Measurements from ENCODE around the gene FOXO6. TPM values are rescaled to one million over a fixed set of nuclear protein-coding genes. Genes with fewer than 3 reads are reported as not detected.

The FOXO6 gene
- total RNA-seq, 1 experiment from 2014 or later, result 0.05 TPM

- no peak overlapping the region for H3K27ac ChIP-seq
- DNase-seq (ENCODE audit: low read depth in 1 of 2, low spot score in 2 of 2), result no peak
- no peak overlapping the region for H3K4me3 ChIP-seq
- no peaks in the 10 kb centered on the region for H3K27me3 ChIP-seq (replicated peaks)
- no peaks in the 10 kb centered on the region for H3K9me3 ChIP-seq (replicated peaks)
- H3K4me1 ChIP-seq (replicated peaks), result peaks cover 11% of the 10 kb centered on the region
- no peaks in the 10 kb centered on the region for H3K36me3 ChIP-seq
Measured at GRCh38 chr1:41422306-41422705, 61.1 kb downstream of the FOXO6 start.

- no peak for DNase-seq (ENCODE audit: low read depth in 1 of 2, low spot score in 2 of 2)
- H3K9me3 ChIP-seq (replicated peaks), result no peaks in the 10 kb centered on the region
- no peaks in the 10 kb centered on the region for H3K36me3 ChIP-seq
- H3K27ac ChIP-seq, result no peak overlapping the region
- peaks cover 8% of the 10 kb centered on the region for H3K4me1 ChIP-seq (replicated peaks)
- H3K27me3 ChIP-seq (replicated peaks), result no peaks in the 10 kb centered on the region
- no peak overlapping the region for H3K4me3 ChIP-seq
Measured at GRCh38 chr1:41423511-41424191, 62.4 kb downstream of the FOXO6 start.

GRCh38 chr1:41424581-41425118 is 63.4 kb downstream of the FOXO6 start:
- no peaks in the 10 kb centered on the region for H3K9me3 ChIP-seq (replicated peaks)
- no peak overlapping the region for H3K4me3 ChIP-seq
- DNase-seq (ENCODE audit: low read depth in 1 of 2, low spot score in 2 of 2), result no peak
- no peaks in the 10 kb centered on the region for H3K4me1 ChIP-seq (replicated peaks)
- H3K36me3 ChIP-seq, result no peaks in the 10 kb centered on the region
- no peaks in the 10 kb centered on the region for H3K27me3 ChIP-seq (replicated peaks)
- no peak overlapping the region for H3K27ac ChIP-seq

- no peaks in the 10 kb centered on the region for H3K4me1 ChIP-seq (replicated peaks)
- no peaks in the 10 kb centered on the region for H3K36me3 ChIP-seq
- no peak for DNase-seq (ENCODE audit: low read depth in 1 of 2, low spot score in 2 of 2)
- H3K27ac ChIP-seq, result no peak overlapping the region
- H3K9me3 ChIP-seq (replicated peaks), result no peaks in the 10 kb centered on the region
- H3K4me3 ChIP-seq, result no peak overlapping the region
- no peaks in the 10 kb centered on the region for H3K27me3 ChIP-seq (replicated peaks)
Measured at GRCh38 chr1:41425369-41425768, 64.1 kb downstream of the FOXO6 start.

DNA sequence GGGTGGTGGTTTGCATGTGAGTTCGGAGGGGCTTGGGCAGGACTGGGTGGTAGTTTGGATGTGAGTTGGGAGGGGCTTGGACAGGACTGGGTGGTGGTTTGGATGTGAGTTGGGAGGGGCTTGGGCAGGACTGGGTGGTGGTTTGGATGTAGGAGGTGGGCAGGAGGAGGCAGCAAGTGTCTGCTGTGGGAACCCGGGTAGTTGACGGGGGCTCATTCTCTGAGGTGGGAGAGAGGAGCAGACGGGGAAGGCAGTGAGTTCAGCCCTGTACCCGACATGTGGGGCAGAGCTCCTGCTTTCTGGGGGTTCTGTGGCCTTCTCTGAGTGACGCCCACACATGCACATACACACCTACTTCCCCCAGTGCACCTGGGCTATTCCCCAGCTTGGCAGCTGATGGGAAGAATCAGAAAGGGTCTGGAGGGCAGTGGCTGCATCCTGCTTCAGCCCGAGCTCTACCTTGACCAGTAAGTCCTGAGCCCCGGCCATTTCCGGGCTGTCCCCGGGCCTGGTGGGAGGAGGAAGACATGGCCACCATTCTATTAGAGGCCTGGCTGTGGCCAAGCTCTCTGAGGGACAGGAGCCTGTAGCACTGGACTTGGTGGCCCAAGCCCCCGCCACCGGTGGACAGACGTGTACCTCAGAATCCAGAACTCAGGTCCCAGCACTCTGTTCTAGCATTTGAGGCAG is 65.1 kb downstream of the FOXO6 start:
- Histone ChIP-seq H3K36me3 (no peaks in the 10 kb centered on the region), H3K9me3 (replicated peaks) (no peaks in the 10 kb centered on the region), H3K4me3 (no peak overlapping the region), H3K4me1 (replicated peaks) (no peaks in the 10 kb centered on the region), H3K27me3 (replicated peaks) (no peaks in the 10 kb centered on the region), H3K27ac (no peak overlapping the region)
- DNase-seq (ENCODE audit: low read depth in 1 of 2, low spot score in 2 of 2), result no peak

DNA sequence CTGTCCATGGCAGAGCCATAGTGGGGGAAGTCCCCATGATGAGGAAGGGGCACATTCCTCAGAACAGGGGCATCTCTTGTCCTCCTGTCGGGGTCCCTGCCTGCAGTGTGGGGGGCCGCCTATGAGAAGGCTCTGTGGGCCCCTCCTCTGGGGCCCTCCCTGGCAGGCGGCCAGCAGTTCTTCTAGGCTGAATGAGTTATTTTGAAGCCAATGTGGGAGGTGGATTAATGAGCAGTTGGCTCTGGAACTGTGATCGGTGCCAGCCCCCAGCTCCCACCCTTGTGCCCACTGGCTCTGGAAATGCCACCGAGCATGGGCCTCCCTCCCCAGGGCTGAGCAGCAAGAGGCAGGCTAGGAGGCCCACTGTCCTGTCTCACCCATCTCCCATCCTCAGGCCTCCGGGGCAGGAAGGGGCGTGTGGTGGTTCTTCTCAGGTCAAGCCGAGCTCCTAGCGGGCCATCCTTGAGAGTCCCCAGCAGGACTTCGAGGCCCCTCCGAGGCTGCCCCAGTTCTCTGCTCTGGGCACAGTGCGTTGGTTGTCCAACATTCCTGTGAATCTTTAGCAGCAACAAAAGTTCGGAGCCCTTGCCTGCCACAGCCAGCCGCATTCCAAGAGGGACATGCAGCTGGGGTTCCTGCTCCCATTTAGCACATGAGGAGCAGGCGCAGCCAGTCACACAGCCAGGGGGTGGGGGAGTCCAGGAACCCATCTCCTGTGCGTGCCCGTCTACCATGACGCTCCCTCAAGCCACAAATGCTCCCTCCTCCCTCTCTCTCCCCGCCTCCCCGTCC is 66.1 kb downstream of the FOXO6 start:
- no peak overlapping the region for H3K4me3 ChIP-seq
- H3K36me3 ChIP-seq, result no peaks in the 10 kb centered on the region
- DNase-seq (ENCODE audit: low read depth in 1 of 2, low spot score in 2 of 2), result no peak
- no peaks in the 10 kb centered on the region for H3K27me3 ChIP-seq (replicated peaks)
- H3K4me1 ChIP-seq (replicated peaks), result peaks cover 7% of the 10 kb centered on the region
- H3K27ac ChIP-seq, result no peak overlapping the region
- no peaks in the 10 kb centered on the region for H3K9me3 ChIP-seq (replicated peaks)

GRCh38 chr1:41427916-41428737 is 66.9 kb downstream of the FOXO6 start:
- no peak overlapping the region for H3K4me3 ChIP-seq
- H3K9me3 ChIP-seq (replicated peaks), result no peaks in the 10 kb centered on the region
- peaks cover 15% of the 10 kb centered on the region for H3K4me1 ChIP-seq (replicated peaks)
- H3K36me3 ChIP-seq, result no peaks in the 10 kb centered on the region
- no peaks in the 10 kb centered on the region for H3K27me3 ChIP-seq (replicated peaks)
- no peak overlapping the region for H3K27ac ChIP-seq
- no peak for DNase-seq (ENCODE audit: low read depth in 1 of 2, low spot score in 2 of 2)

GRCh38 chr1:41428738-41429640 is 67.8 kb downstream of the FOXO6 start:
- H3K27ac ChIP-seq, result no peak overlapping the region
- no peaks in the 10 kb centered on the region for H3K27me3 ChIP-seq (replicated peaks)
- no peak overlapping the region for H3K4me3 ChIP-seq
- H3K4me1 ChIP-seq (replicated peaks), result peaks cover 23% of the 10 kb centered on the region
- no peak for DNase-seq (ENCODE audit: low read depth in 1 of 2, low spot score in 2 of 2)
- no peaks in the 10 kb centered on the region for H3K36me3 ChIP-seq
- H3K9me3 ChIP-seq (replicated peaks), result no peaks in the 10 kb centered on the region

DNA sequence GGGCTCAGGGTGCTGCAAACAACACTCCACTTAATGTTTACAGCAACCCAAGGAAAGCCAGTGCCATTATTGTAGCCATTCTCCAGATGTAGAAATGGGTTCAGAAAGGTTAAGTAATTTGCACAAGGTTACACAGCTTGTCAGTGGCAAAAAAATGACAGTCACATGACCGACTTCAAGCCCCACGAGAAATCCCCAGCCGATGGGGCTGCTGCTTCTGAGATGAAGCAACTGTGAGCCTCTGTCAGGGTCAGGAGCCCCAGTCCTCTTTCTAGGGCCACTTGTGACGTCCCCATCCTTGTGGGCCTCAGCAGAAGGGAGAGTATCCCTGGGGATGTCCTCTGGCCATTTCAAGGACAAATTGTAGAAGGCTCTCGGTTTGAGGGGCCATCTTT is 68.4 kb downstream of the FOXO6 start:
- H3K9me3 ChIP-seq (replicated peaks), result no peaks in the 10 kb centered on the region
- peaks cover 30% of the 10 kb centered on the region for H3K4me1 ChIP-seq (replicated peaks)
- H3K4me3 ChIP-seq, result no peak overlapping the region
- H3K27me3 ChIP-seq (replicated peaks), result no peaks in the 10 kb centered on the region
- no peak for DNase-seq (ENCODE audit: low read depth in 1 of 2, low spot score in 2 of 2)
- no peak overlapping the region for H3K27ac ChIP-seq
- no peaks in the 10 kb centered on the region for H3K36me3 ChIP-seq

DNA sequence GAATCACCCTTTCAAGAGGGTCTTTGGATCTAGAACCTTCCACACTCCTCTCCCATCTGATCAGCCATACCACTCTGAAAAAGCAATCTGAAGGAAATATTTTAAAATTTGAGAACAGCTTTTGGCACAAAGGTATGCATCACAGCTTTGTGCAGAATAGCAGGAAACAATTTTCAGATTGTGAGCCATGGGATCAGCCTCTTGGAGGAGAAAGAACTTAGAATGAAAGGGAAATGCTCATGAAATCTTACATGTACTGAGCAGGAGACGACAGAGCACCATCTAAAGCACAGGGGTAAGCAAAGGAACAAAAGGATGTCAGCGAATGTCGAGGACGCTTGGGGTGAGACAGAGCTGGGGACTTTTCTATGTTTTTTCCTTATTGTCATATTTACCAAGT is 68.8 kb downstream of the FOXO6 start:
- Histone ChIP-seq H3K4me1 (replicated peaks) (peaks cover 34% of the 10 kb centered on the region), H3K36me3 (no peaks in the 10 kb centered on the region), H3K4me3 (no peak overlapping the region), H3K27me3 (replicated peaks) (no peaks in the 10 kb centered on the region), H3K9me3 (replicated peaks) (no peaks in the 10 kb centered on the region), H3K27ac (no peak overlapping the region)
- DNase-seq (ENCODE audit: low read depth in 1 of 2, low spot score in 2 of 2), result no peak

DNA sequence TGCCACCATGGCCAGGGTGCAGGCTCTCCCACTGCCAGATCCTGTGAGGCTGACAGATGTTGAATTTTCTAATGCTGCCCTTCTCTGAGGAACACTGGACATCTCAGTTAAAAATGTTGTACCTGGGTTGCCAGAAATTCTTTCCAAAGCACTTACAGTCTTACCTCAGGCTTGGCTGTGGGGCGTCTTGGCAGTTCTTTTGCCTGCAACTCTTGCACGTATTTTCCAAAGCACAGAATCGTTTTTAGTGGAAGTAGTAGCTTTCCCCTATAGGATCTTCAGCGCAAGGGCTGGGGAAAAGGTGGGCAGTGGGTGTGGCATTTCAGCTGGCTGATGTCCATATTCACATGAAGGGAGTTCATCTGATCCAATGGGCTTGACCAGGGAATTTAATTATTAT is 69.3 kb downstream of the FOXO6 start:
- Histone ChIP-seq H3K4me3 (no peak overlapping the region), H3K36me3 (no peaks in the 10 kb centered on the region), H3K4me1 (replicated peaks) (peaks cover 39% of the 10 kb centered on the region), H3K27ac (no peak overlapping the region), H3K27me3 (replicated peaks) (no peaks in the 10 kb centered on the region), H3K9me3 (replicated peaks) (no peaks in the 10 kb centered on the region)
- DNase-seq (ENCODE audit: low read depth in 1 of 2, low spot score in 2 of 2), result no peak

- H3K4me1 ChIP-seq (replicated peaks), result peaks cover 51% of the 10 kb centered on the region
- H3K27me3 ChIP-seq (replicated peaks), result no peaks in the 10 kb centered on the region
- no peaks in the 10 kb centered on the region for H3K9me3 ChIP-seq (replicated peaks)
- H3K4me3 ChIP-seq, result no peak overlapping the region
- DNase-seq (ENCODE audit: low read depth in 1 of 2, low spot score in 2 of 2), result no peak
- peak overlapping the region; percentile 37; the same call in 1 of the 2 replicates for H3K27ac ChIP-seq
- no peaks in the 10 kb centered on the region for H3K36me3 ChIP-seq
Measured at GRCh38 chr1:41431490-41432350, 70.5 kb downstream of the FOXO6 start.

Data from SJSA1 (cell line).